Islet precursor cell (in vitro differentiated cells): ENCODE data around the gene PBOV1.

Experiments used
- DNase-seq: peaks from one replicate; pipeline ENCODE4 v3.0.0-alpha.2; 2018

The PBOV1 gene

GRCh38 chr6:138204303-138204702, 14.0 kb downstream of the PBOV1 start:
- no peak for DNase-seq

GRCh38 chr6:138203315-138203714, 15.0 kb downstream of the PBOV1 start:
- DNase-seq, result no peak

- no peak for DNase-seq
Observed at GRCh38 chr6:138201836-138202235, 16.5 kb downstream of the PBOV1 start.

GRCh38 chr6:138198430-138199091, 19.7 kb downstream of the PBOV1 start:
- DNase-seq, result no peak

GRCh38 chr6:138197570-138197969, 20.7 kb downstream of the PBOV1 start:
- DNase-seq, result no peak

GRCh38 chr6:138196122-138196738, 22.1 kb downstream of the PBOV1 start:
- DNase-seq, result no peak

- DNase-seq, result no peak
Observed at GRCh38 chr6:138194287-138194686, 24.0 kb downstream of the PBOV1 start.

- DNase-seq, result peak; percentile 70
Observed at GRCh38 chr6:138188278-138188941, 29.9 kb downstream of the PBOV1 start.

- no peak for DNase-seq
Observed at GRCh38 chr6:138187156-138187555, 31.1 kb downstream of the PBOV1 start.

GRCh38 chr6:138184230-138184629, 34.1 kb downstream of the PBOV1 start:
- no peak for DNase-seq

- no peak for DNase-seq
Observed at GRCh38 chr6:138183790-138184134, 34.5 kb downstream of the PBOV1 start.

GRCh38 chr6:138182939-138183789, 35.1 kb downstream of the PBOV1 start:
- DNase-seq, result no peak

GRCh38 chr6:138176652-138177232, 41.5 kb downstream of the PBOV1 start:
- no peak for DNase-seq

GRCh38 chr6:138175596-138175995, 42.7 kb downstream of the PBOV1 start:
- no peak for DNase-seq
